ENCODE results near the gene MRPS12.
"Not testable (repeated sequence)": the region's sequence is repeated elsewhere in the genome, so short reads cannot be mapped to it uniquely, and the experiment has no call there.

MRPS12 gene

DNA sequence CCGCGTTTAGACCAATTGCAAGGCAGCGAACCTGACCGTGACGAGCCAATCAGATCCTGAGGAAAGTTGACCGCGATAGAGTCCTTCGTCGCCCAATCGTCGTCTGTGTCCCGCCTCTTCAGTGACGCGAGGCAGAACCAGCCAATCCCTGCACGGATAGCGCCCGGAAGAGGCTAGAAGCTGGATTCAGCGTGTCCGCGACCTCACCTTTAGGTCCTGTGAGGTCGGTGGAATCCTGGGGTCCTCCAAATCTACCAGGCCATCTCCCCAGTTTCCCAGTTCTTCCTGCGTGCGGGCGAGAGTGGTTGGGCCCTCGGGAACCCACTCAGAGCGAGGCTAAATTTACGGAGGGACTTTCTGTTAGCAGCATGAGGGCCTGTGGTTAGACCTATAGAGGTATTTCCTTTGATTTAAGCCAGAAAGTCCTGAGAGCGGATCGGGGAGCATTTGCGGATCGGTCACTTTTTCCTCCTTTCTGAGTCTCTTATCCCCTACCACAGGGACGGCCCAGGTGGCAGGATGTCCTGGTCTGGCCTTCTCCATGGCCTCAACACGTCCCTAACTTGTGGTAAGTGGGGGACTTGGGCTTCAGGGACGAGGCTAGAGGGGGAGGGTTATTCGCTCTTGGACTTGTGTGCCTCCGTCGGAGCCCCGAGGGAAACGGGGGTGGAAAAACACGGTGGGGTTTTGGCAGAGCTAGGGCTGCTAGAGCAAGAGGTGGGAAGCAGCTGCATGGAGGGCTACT lies at the start of gene MRPS12:
TSS of gene MRPS12 (plus strand) at position 169 of the 745 bp plus-strand sequence. CDS start at position 520, 351 bp downstream.
- peak; percentile 99 to 100 for DNase-seq

DNA sequence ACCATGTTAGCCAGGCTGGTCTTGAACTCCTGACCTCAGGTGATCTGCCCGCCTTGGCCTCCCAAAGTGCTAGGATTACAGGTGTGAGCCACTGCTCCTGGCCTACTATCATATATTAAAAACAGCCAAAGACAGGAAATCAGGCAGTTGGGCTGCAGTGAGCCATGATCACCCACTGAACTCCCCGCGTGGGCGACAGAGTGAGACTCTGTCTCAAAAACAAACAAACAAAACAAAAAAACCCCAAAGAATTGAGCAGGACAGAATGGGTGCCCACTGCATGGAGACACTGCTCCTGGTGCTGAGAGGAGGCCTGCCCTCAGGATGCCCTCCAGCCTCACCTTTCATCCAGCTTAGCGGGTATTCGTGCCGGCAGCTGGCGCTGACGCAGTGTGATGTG lies 47.5 kb upstream of the MRPS12 start:
- DNase-seq = no peak

DNA sequence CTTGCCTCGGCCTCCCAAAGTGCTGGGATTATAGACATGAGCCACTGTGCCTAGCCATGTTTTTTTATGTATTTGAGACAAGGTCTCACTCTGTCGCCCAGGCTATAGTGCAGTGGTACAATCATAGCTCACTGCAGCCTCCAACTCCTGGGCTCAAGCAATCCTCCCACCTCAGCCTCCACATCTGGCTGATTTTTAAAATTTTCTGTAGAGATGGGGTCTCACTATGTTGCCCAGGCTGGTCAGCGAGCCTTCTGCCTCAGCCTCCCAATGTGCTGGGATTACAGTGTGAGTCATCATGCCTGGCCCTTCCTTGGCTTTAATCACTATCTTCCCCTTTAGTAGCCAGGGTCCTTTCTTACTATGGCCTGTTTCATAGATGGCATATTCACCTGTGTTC lies 46.1 kb upstream of the MRPS12 start:
- not testable (repeated sequence) for DNase-seq

DNA sequence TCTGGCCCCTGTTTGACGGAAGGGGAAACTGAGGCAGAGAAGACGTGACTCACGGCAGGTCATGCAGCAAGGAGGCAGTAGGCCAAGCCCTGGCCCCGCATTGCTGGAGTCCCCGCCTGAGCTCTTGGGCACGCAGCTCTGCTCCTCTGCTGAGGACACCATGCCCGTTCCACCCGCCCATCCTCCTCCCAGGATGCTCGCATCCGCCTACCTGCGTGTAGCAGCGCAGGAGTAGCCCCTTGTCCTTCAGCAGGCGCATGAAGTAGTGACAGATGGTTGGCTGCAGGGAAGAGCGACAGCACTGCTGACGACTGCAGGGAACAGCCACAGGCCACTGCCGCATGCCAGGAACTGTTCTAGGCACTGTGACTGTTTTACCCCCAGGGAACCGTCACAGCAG lies 41.9 kb upstream of the MRPS12 start:
- no peak for DNase-seq

DNA sequence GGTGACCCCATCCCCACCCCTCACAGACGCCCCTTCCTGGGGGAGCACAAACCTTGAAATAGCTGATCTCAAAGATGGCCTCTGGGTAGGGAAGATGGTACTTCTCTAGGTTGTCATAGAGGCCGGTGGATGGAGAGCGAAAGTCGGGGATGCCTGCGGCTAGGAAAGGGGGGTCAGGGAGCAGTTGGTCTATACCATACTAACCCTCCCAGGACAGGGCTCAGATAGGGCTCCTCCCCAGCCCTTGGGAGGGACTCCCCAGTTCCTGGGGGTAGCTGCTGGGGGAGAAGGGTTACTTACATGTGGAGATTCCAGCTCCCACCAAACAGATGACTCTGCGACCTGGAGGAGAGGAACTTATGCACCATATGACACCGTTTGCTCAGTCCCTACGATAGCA lies 40.9 kb upstream of the MRPS12 start:
- no peak for DNase-seq

DNA sequence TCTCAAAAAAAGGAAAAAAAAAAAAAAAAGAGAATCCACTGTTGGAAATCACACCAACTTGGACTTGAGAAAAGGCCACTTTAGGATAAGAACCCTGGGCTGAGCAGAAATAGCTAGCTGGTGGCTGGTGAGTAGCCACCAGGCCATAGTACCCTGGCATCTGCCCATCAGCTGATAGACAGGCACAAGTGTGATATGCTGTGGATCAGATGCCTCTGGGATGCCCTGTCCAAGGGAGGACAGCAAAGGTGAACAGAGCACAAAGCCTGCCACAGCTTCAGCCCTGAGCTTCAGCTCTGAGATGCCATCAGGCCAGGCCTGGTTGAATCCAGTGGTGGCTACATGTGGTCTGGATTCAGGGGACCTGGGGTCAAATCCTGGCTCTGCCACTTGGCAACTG lies 40.1 kb upstream of the MRPS12 start:
- no peak for DNase-seq

DNA sequence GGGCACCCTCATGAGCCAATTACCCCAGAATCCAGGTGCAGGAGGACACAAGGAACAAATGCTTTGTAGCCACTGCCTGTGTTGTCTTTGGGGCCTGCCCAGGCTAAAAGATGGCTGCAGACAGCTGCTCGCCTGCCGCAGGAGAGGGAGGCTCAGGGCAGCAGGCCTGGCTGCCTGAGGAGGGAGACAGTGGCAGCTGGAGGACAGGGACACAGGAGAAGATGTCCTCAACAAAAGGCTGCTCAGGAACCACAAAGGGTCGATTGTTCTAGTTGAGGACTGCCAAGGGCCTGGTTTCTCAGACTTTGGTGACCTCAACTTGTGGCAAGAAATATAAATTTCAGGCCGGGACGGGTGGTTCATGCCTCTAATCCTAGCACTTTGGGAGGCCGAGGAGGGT lies 39.0 kb upstream of the MRPS12 start:
- no peak for DNase-seq

DNA sequence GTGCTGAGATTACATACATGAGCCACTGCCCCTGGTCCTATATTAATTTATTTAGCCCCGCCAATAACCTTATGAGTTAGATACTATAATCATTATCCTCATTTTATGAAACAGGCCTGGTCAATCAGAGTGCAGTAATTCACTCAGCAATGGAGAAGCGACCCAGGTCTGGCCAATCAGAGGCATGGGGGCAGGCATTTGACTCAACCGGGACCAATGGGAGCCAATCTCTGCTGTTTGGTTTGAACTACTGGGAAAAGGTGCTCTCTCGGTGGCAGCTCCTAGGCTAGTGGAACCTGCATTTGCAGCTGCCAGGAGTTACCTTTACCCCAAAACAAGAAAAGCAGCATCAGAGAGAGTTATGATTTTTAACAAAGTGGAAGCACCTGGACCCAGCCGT lies 37.9 kb upstream of the MRPS12 start:
- no peak for DNase-seq

DNA sequence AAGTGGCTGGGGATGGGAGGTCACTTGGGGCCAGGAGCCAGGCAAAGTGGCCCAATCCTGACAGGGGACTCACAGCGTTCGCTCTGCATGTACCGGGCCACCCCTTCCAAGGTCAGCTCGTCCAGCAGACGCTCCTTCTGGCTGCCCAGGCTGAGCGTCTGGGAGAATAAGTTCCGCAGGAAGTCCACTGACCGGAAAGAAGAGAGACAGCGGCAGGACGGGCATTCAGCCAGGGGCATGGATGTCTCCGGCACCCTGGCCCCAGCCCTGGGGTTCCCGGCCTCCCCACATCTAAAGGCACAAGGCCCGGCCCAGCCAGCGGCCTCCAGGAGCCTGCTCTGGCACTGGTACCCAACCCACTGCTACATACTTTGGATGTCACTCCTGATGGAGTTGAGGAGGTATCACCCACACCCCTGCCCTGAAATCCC lies 37.4 kb upstream of the MRPS12 start:
- DNase-seq = no peak

DNA sequence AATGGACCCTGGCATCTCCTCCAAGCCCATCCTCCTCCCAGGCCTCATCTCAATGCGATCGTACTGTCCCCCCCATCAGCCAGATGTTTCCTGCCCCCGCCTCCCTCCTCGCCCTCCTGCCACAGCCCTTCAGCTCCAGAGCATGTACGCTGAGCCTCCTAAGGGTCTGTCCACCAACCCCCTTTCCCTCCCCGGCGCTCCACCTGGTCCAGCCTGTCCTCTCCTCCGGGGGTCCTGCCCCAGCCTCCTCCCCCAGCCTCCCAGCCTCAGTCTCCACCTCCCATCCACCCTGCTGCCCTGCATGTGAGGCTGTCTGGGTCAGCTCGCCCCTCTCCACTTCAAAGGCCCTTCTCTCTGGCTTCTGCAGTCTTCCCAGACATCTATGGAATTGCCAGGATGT lies 35.8 kb upstream of the MRPS12 start:
- no peak for DNase-seq

DNA sequence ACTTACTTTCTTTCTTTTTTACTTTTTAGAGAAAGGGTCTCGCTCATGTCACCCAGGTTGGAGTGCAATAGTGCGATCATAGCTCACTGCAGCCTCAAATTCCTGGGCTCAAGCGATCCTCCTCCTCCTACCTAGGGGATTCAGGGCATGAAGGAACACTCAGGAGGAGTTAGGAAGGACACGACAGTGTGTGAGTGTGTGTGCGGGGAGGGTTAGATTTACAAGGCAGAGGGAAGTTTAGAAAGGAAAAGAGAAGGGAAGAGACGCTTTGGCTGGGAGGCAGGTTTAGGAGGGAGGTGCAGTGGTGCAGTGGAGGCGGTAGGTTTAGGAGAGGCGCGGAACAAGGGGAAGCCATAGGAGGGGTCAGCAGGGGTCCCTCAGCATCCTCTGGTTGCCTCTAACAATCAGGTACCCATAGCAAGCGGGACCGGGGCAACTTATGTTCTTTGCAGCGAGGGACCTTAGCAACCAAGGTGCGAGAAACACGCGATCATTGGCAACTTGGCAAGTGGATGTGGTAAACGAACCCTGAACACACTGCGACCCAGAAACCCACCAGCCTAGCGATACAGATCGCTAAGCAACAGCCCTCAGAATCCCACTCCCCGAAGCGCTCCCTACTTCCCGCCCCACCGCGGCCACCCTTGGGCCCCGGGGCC lies 31.8 kb upstream of the MRPS12 start:
- DNase-seq = no peak

DNA sequence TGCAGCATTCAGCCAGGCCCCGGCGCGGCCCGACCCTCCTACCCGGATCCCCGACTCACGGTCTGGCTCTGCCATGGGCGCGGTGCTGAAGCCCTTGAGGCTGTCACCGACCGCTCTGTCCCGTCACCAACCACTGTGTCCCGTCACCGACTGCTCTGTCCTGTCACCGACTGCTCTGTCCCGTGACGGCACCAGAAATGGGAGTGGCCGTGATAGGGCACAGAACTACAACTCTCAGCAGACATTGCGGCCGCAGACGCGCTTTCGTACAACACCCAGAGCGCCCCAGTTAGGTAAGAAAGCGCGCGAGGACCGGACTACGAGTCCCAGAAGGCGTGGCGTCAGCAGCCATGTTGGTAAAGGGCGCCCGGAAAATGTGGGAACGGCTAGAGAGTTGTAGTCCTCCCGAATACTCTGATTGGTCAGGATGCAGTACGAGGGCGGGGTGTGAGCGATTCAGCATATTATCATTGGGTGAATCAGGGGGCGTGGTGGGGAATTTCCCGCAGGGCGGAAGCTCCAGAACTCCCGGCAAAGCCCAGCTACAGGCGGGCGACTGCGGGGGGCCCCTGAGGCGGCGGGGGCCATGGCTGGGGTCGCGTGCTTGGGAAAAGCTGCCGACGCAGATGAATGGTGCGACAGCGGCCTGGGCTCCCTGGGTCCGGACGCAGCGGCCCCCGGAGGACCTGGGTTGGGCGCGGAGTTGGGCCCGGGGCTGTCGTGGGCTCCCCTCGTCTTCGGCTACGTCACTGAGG lies 31.1 kb upstream of the MRPS12 start, which contains the start of the genes NFKBIB and SIRT2:
TSS of gene NFKBIB (plus strand) at position 523 of the 755 bp plus-strand sequence. CDS start at position 587, 64 bp downstream.
TSS of gene SIRT2 (minus strand) at position 172 of the 755 bp plus-strand sequence. CDS start at position 75, 97 bp downstream.
- DNase-seq = peak; percentile 99 to 100

DNA sequence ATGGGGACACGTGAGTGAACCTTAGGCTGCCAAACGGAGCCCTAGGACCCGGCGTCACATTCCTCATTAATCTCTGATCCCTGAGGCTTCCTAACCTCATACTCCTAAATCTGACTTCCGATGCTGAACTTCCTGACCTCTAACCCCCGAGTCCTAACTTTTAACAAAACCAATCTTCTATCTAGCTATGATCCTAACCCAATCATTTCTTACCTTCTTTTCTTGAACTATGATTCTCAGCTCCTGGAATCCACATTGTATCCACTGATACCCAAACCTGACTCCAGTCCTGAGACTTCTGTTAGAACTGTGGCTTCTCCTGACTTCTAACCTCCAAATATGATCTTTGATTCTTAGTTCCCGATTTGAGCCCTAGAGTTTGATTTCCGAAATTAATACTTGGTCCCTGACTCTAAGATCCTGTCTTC lies 30.5 kb upstream of the MRPS12 start:
- no peak for DNase-seq

DNA sequence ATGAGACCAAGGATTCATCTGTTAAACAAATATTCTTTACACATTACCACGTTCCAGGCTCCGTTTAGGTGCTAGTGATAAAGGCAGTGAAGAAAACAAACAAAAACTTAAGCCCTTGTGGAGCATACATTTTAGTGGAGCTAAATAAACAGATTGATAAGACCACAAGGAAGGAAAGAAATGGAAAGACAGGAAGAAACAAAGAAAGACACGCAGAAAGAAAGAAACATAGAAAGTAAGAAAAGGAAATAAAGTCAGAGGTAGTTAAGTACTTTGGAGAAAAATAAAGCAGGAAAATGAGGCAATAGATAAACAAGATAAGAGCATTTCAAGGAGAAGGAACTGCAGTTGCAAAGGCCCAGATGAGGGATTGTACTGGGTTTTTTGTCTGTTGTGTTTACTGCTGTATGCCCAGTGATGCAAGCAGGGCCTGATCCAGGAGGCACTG lies 30.0 kb upstream of the MRPS12 start:
- DNase-seq = no peak

DNA sequence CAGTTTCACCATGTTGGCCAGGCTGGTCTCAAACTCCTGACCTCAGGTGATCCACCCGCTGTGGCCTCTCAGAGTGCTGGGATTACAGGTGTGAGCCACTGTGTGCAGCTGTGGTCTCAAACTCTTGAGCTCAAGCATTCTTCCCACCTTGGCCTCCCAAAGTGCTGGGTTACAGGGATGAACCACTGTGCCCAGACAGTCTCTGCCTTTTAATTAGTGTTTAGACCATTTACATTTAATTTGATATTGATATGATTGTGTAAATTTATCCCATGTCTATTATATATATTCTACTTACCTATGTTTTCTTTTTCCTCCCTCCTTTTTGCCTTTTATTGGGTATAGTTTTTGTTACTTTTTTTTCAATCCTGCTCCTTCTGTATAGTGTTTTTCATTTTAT lies 29.1 kb upstream of the MRPS12 start:
- no peak for DNase-seq

DNA sequence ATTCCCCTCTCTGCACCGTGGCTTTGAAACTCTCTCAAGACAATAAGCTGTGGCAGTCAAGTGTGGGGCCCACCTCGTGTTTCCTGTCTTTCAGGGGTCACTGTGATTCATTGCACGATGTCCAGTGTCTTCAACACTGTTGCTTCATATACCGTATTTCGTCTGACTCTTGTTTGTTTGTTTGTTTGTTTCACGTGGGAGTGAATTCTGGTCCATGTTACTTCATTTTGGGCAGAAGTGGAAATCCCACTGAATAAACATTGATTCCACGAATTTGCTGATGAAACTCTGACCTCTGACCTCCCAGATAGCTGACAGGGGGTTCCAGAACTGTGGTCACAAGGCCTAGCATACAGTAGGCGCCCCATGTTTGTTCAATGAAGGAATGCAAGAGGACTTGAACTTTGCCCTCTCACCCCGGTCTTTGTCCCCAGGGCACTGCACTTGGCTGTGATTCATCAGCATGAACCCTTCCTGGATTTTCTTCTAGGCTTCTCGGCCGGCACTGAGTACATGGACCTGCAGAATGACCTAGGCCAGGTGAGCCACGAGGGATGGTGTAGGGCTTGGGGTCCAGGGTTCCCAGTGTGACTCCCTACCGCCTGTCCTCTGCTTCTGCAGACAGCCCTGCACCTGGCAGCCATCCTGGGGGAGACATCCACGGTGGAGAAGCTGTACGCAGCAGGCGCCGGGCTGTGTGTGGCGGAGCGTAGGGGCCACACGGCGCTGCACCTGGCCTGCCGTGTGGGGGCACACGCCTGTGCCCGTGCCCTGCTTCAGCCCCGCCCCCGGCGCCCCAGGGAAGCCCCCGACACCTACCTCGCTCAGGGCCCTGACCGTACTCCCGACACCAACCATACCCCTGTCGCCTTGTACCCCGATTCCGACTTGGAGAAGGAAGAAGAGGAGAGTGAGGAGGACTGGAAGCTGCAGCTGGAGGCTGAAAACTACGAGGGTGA lies 25.9 kb upstream of the MRPS12 start:
- no peak for DNase-seq

DNA sequence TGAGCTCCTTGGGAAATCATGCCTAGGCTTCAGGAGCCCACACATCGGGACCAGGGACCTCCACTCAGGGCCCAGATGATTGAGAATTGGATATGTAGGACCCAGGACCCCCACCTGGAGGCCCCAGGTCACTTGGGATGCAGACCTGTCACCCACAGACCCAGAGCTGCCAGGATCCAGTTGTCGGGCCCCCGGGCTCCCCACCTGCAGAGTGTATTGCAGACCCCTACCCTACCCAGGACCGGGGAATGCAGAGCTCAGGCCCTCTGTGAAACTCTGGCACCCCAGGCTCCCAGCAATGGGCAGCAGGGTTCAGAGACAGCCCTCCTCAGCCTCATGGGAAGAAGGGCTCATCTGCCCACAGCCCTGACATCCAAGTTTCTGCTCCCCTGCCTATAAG lies 25.1 kb upstream of the MRPS12 start:
- no peak for DNase-seq

DNA sequence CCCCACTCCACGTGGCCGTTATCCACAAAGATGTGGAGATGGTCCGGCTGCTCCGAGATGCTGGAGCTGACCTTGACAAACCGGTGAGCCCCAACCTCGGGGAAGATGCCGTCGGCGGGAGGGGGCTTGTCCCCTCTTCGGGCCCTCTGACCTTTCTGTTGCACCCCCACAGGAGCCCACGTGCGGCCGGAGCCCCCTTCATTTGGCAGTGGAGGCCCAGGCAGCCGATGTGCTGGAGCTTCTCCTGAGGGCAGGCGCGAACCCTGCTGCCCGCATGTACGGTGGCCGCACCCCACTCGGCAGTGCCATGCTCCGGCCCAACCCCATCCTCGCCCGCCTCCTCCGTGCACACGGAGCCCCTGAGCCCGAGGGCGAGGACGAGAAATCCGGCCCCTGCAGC lies 23.5 kb upstream of the MRPS12 start:
- no peak for DNase-seq

DNA sequence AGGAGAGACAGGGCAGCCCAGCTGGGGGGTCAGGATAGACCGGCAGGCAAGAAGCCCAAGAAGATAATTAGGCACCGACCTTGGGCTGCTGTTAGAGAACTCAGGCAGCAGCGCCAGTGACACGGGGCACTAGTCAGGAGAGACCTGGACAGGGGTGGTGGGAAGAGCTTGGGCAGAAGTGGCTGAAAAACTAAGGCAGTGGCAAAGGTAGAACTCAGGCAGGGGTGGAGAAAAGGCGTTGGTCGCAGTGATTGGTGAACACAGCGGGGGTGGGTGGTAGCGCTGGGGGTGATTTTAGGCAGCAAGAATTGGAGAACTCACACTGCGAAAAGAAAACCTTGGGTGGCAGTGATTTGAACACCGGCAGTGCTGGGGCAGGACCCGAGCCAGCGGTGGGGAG lies 23.1 kb upstream of the MRPS12 start:
- no peak for DNase-seq

DNA sequence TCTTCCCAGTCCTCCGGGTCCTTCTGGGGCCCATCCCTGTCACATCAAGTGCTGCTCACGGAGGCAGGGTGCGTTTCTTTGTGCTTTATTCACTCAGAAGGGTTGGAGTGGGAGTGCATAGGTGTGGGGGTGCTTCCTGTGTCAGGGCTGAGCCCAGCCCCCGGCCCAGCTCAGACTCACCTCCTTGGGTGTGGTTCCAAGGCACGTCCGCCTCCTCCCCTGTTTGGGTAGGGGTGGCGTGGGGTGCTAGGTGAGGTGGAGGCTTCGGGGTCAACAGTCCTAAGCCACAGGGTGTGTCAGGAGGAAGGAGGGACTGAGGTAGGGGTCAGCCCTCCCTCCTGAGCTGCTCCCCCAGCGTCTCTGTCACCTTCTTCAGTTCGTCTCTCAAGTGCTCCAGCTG lies 21.8 kb upstream of the MRPS12 start:
- no peak for DNase-seq

DNA sequence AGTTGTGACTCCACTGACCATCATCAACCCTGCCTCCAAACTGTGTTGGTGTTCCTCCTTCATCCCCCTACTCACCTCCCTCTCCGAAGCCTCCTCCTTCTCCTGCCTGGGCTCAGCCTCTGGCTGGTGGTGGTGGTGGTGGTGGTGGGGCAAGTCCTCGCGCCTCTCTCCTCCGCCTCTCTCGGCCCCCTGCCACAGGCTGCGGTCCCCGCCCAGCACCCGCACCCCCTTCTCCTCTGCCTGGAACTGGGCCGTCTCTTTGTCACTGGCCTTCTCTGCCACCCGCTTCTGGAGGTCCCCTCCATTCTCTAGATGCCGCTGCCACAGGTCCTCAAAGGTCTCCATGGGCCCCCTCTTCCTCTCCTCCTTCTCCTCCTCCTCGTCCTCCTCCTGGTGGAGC lies 20.3 kb upstream of the MRPS12 start:
- DNase-seq = no peak

DNA sequence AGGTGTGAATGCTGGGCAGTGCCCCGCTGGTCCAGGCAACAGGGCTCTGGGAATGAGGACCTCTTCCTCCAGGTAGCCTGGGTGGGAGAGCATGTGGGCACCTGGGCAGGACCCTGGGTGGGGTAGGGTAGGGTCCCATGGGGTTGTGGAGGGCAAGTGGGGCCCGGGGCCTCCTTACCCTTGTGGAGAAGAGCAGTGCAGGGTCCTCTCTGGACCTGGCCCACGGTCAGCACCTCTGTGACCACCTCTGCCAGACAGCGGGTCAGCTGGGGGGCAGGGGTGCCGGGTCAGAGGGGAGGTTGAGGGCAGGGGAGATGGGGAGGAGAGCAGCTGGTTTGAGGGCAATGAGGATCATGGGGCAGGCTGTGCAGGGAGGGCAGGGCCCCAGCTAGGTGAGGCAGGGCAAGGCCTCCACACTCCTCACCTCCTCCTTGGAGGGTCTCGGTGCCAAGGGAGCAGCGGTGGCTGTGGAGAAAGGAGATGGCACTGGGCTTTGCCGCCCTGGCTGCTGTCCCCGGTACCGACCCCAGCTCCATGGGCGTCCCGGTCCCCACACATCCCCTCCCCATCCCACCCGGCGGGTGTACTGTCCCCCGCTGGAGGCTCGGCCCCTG lies 19.2 kb upstream of the MRPS12 start:
- no peak for DNase-seq

Data from NCI-H446 (cell line).